ENCODE measurements around the gene HOXB8. TPM values are rescaled to one million over a fixed set of nuclear protein-coding genes. Genes with fewer than 3 reads are reported as not detected.
A peak's percentile ranks its signal among the peaks of the same experiment; 100 is the strongest.

HOXB8 gene
- total and polyA plus RNA-seq, 10 of the 15 experiments (the other 5 are each of a cell fraction or from before 2014, with no cell fraction given), result 0.21 TPM; not detected in 9

DNA sequence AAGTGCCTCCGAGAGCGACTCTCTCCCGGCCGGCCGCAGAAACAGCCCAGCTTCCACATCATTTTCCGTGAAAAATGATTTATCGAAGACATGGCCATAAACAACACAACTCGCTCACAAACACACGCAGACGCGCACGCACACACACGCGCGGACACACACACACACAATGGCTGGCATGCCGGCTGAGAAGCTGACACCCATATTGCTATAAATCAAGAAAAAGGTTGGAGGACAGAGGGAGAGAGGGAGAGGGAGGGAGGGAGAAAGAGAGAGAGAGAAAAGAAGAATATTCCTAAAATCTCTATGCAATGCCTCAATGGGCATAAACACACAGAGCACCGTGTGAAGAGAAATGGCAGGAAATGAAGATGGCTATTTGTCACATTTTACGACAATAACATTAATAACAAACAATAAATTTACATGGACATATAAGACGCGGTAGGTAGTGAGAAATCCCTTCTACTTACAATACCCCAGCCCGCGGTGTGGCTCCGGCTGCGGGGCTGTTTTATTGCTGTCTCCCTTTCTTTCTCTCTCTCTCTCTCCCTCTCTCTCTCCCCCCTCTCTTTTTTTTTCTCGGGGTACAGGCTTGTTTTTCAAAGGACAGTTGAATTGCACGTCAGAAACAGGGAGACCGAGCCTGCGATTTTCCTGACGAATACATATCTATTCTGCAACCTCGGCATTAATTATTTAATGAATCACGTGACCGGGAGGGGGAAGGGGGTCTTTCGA, 46.4 kb downstream of the HOXB8 start:
- FAIRE-seq (no peak), ATAC-seq (no peak), DNase-seq (ENCODE audit: low read depth, low spot score) (no peak)
- ChIA-PET CTCF (interaction anchor here (0.7 kb wide), 1 partner anchor 194 kb away, joined by 3 read pairs; no protein-coding TSS in a partner anchor), POLR2A (interaction anchor here (1.0 kb wide), 1 partner anchor 12 kb away, joined by 3 read pairs; no protein-coding TSS in a partner anchor), RAD21 (ENCODE audit: unreplicated experiment) (interaction anchor here (1.4 kb wide), 1 partner anchor 76 kb away, joined by 3 read pairs; no protein-coding TSS in a partner anchor), SMC1A (ENCODE audit: uncharacterized antibody, unreplicated experiment) (interaction anchor here (1.2 kb wide), 1 partner anchor 13 kb away, joined by 3 read pairs; no protein-coding TSS in a partner anchor)
- no peak overlapping the region for H3K27ac ChIP-seq (ENCODE audit: control insufficient read depth, insufficient read depth)
- no peaks in the 10 kb centered on the region for H4K20me1 ChIP-seq (ENCODE audit: control insufficient read depth, insufficient read depth)
- H3K36me3 ChIP-seq (ENCODE audit: control insufficient read depth in 2 of 2, insufficient read depth in 2 of 2, low read length in 1 of 2), result no peaks in the 10 kb centered on the region; a peak in 1 of 4 replicates
- TF ChIP-seq TARDBP (IDR thresholded peaks at IDR 0.05; ENCODE audit: borderline replicate concordance), result no peak
- TF ChIP-seq RAD51 (IDR thresholded peaks at IDR 0.05), result 0 out of 2 replicates have a peak, but pooled peaks have one; percentile 25
- in situ Hi-C loops (cut with MboI), result no loop called here
- no peaks in the 10 kb centered on the region for H3K27me3 ChIP-seq (replicated peaks in 1 of 2; ENCODE audit: control insufficient read depth in 2 of 2, insufficient read depth in 2 of 2, low read length in 1 of 2)
- no peaks in the 10 kb centered on the region for H3K9me3 ChIP-seq (replicated peaks; ENCODE audit: control insufficient read depth, insufficient read depth, low read length)
- no peak overlapping the region for H3K4me3 ChIP-seq
- H2AFZ ChIP-seq (ENCODE audit: control insufficient read depth, low read depth, low read length), result no peak overlapping the region
- H3K4me2 ChIP-seq (ENCODE audit: control insufficient read depth, insufficient read depth), result no peak overlapping the region
- no peaks in the 10 kb centered on the region for H3K4me1 ChIP-seq (ENCODE audit: control insufficient read depth, insufficient read depth, low read length)
- H3K79me2 ChIP-seq (ENCODE audit: control insufficient read depth, insufficient read depth, low read length), result no peaks in the 10 kb centered on the region
- no peak overlapping the region for H3K9ac ChIP-seq (ENCODE audit: control insufficient read depth, insufficient read depth, low read length)
- 45% methylated on average over 33 of the region's 33 CpGs for WGBS (ENCODE audit: insufficient coverage, insufficient replicate concordance, low lambda C conversion rate, missing lambda C conversion rate)
- intact Hi-C loops (cut with micrococcal nuclease; ENCODE audit: unreplicated experiment), result no loop called here
- BruUV-seq (replicated peaks), result no TSS peak

DNA sequence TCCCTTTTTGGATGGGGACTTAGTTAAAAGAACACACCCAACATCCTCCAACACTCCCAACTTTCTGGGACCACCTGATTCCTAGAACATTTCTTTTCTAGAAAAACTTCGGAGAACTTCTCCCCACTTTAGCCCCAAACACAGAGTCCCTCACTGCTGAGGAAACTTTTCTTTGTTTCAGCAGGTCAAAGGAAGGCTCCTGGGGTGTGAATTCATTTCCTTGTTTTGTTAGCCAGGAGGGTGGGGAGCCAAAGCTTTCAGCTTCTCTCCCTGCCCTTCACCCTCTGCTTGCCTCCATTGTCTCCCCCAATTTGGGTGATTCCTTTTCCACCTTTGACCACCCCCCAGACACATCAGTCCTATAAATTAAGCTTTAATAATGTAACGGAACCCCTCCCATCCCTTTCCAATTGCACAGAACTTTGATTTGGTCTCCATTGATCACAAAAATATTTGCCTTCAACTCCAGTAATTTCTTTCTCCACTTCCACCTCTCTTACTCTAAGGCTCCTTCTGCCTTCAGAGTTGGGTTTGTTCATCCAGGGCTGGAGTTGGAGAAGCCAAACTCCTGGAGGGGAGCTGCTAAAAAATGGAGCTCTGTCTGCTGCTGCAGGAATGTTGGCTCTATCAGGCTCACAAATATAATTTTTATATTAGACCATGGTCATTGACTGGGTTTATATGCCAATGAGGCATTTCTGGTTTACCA, 47.3 kb downstream of the HOXB8 start:
- Histone ChIP-seq H3K4me1 (ENCODE audit: control insufficient read depth, insufficient read depth, low read length) (no peaks in the 10 kb centered on the region), H2AFZ (ENCODE audit: control insufficient read depth, low read depth, low read length) (no peak overlapping the region), H3K27ac (ENCODE audit: control insufficient read depth, insufficient read depth) (no peak overlapping the region), H4K20me1 (ENCODE audit: control insufficient read depth, insufficient read depth) (no peaks in the 10 kb centered on the region), H3K9me3 (replicated peaks; ENCODE audit: control insufficient read depth, insufficient read depth, low read length) (no peaks in the 10 kb centered on the region), H3K9ac (ENCODE audit: control insufficient read depth, insufficient read depth, low read length) (no peak overlapping the region), H3K27me3 (replicated peaks in 1 of 2; ENCODE audit: control insufficient read depth in 2 of 2, insufficient read depth in 2 of 2, low read length in 1 of 2) (no peaks in the 10 kb centered on the region), H3K36me3 (ENCODE audit: control insufficient read depth in 2 of 2, insufficient read depth in 2 of 2, low read length in 1 of 2) (no peaks in the 10 kb centered on the region; a peak in 1 of 4 replicates), H3K4me3 (no peak overlapping the region), H3K79me2 (ENCODE audit: control insufficient read depth, insufficient read depth, low read length) (no peaks in the 10 kb centered on the region), H3K4me2 (ENCODE audit: control insufficient read depth, insufficient read depth) (no peak overlapping the region)
- ChIA-PET CTCF (interaction anchor here (0.6 to 0.7 kb wide), 2 partner anchors 193 to 305 kb away, joined by 3 read pairs; no protein-coding TSS in a partner anchor), SMC1A (ENCODE audit: uncharacterized antibody, unreplicated experiment) (interaction anchor here (0.9 to 1.2 kb wide), 2 partner anchors 12 to 63 kb away, joined by 3 read pairs; no protein-coding TSS in a partner anchor), POLR2A (interaction anchor here (1.0 kb wide), 1 partner anchor 11 kb away, joined by 3 read pairs; no protein-coding TSS in a partner anchor), RAD21 (ENCODE audit: unreplicated experiment) (interaction anchor here (1.1 to 1.4 kb wide), 2 partner anchors 15 to 75 kb away, joined by 3 read pairs; no protein-coding TSS in a partner anchor)
- 63% methylated on average over 2 of the region's 2 CpGs for WGBS (ENCODE audit: insufficient coverage, insufficient replicate concordance, low lambda C conversion rate, missing lambda C conversion rate)
- FAIRE-seq, result no peak
- BruUV-seq (replicated peaks), result no TSS peak
- intact Hi-C loops (cut with micrococcal nuclease; ENCODE audit: unreplicated experiment) (no loop called here), in situ Hi-C loops (cut with MboI) (no loop called here)
- ATAC-seq, result no peak
- no peak for DNase-seq (ENCODE audit: low read depth, low spot score)
- TF ChIP-seq PAX5 (IDR thresholded peaks at IDR 0.05; ENCODE audit: borderline replicate concordance, low read depth, low read length) (no peak), NFIC (IDR thresholded peaks at IDR 0.05; ENCODE audit: low read depth, low read length) (no peak), JUNB (IDR thresholded peaks at IDR 0.05) (no peak), CBX3 (IDR thresholded peaks at IDR 0.05; ENCODE audit: borderline replicate concordance, low read depth) (no peak), FOXK2 (IDR thresholded peaks at IDR 0.05) (no peak), POU2F2 (IDR thresholded peaks at IDR 0.05; ENCODE audit: borderline replicate concordance, low read depth, low read length) (no peak)
- TF ChIP-seq, protein P1, sequence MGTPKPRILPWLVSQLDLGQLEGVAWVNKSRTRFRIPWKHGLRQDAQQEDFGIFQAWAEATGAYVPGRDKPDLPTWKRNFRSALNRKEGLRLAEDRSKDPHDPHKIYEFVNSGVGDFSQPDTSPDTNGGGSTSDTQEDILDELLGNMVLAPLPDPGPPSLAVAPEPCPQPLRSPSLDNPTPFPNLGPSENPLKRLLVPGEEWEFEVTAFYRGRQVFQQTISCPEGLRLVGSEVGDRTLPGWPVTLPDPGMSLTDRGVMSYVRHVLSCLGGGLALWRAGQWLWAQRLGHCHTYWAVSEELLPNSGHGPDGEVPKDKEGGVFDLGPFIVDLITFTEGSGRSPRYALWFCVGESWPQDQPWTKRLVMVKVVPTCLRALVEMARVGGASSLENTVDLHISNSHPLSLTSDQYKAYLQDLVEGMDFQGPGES (IDR thresholded peaks at IDR 0.05), result no peak
- TF ChIP-seq, protein P2, sequence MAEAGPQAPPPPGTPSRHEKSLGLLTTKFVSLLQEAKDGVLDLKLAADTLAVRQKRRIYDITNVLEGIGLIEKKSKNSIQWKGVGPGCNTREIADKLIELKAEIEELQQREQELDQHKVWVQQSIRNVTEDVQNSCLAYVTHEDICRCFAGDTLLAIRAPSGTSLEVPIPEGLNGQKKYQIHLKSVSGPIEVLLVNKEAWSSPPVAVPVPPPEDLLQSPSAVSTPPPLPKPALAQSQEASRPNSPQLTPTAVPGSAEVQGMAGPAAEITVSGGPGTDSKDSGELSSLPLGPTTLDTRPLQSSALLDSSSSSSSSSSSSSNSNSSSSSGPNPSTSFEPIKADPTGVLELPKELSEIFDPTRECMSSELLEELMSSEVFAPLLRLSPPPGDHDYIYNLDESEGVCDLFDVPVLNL (IDR thresholded peaks at IDR 0.05; ENCODE audit: low read depth, low read length), result no peak
